ENCODE results near the gene KCNC3. TPM values are rescaled to one million over a fixed set of nuclear protein-coding genes. Genes with fewer than 3 reads are reported as not detected.

KCNC3 gene
- total and polyA plus RNA-seq, 9 donors = 0.19 to 10.2 (median 0.72) TPM

- DNase-seq = no peak
- no peak overlapping the region for H3K4me3 ChIP-seq
- TF ChIP-seq POLR2A (IDR thresholded peaks at IDR 0.05) = no peak
- no peak for TF ChIP-seq CTCF (IDR thresholded peaks at IDR 0.05)
- no peak for TF ChIP-seq EP300 (IDR thresholded peaks at IDR 0.05)
- H3K9me3 ChIP-seq = peaks cover 0 to 5% of the 10 kb centered on the region in 2 donors
- H3K4me1 ChIP-seq (ENCODE audit: insufficient read depth) = peaks cover 4% of the 10 kb centered on the region
- peaks cover 2% of the 10 kb centered on the region for H3K27me3 ChIP-seq
- 1 to 3% (median 2%) methylated on average over 18 to 104 of the region's 104 CpGs for WGBS, 3 donors
- no peaks in the 10 kb centered on the region for H3K36me3 ChIP-seq
- no peak overlapping the region for H3K27ac ChIP-seq
- intact Hi-C loops (cut with DNase I) = no loop called here
Observed at GRCh38 chr19:50328224-50328872, 829 bp downstream of the KCNC3 start.

GRCh38 chr19:50327461-50328223, 1.5 kb downstream of the KCNC3 start:
- intact Hi-C loops (cut with DNase I) = no loop called here
- TF ChIP-seq EP300 (IDR thresholded peaks at IDR 0.05) = no peak
- no peak for TF ChIP-seq POLR2A (IDR thresholded peaks at IDR 0.05)
- no peak for TF ChIP-seq CTCF (IDR thresholded peaks at IDR 0.05)
- no peak for DNase-seq

GRCh38 chr19:50327013-50327412, 2.2 kb downstream of the KCNC3 start:
- 27 to 38% (median 35%) methylated on average over 3 to 4 of the region's 4 CpGs for WGBS, 3 donors
- TF ChIP-seq CTCF (IDR thresholded peaks at IDR 0.05) (no peak), EP300 (IDR thresholded peaks at IDR 0.05) (no peak), POLR2A (IDR thresholded peaks at IDR 0.05) (no peak)
- peaks cover 0 to 5% of the 10 kb centered on the region in 2 donors for H3K9me3 ChIP-seq
- intact Hi-C loops (cut with DNase I) = no loop called here
- no peaks in the 10 kb centered on the region for H3K36me3 ChIP-seq
- no peak for DNase-seq
- H3K27me3 ChIP-seq = no peaks in the 10 kb centered on the region
- H3K27ac ChIP-seq = no peak overlapping the region
- H3K4me1 ChIP-seq (ENCODE audit: insufficient read depth) = peaks cover 3% of the 10 kb centered on the region
- H3K4me3 ChIP-seq = no peak overlapping the region

More at GRCh38 chr19:50327461-50328223, 1.5 kb downstream of the KCNC3 start:
- Histone ChIP-seq H3K4me3 (no peak overlapping the region), H3K27ac (no peak overlapping the region), H3K36me3 (no peaks in the 10 kb centered on the region), H3K9me3 (peaks cover 0 to 5% of the 10 kb centered on the region in 2 donors), H3K4me1 (ENCODE audit: insufficient read depth) (peaks cover 3% of the 10 kb centered on the region), H3K27me3 (no peaks in the 10 kb centered on the region)
- WGBS, 3 donors = 8 to 15% (median 9%) methylated on average over 13 to 20 of the region's 20 CpGs

GRCh38 chr19:50326101-50326664, 3.0 kb downstream of the KCNC3 start:
- peaks cover 3% of the 10 kb centered on the region for H3K4me1 ChIP-seq (ENCODE audit: insufficient read depth)
- H3K9me3 ChIP-seq = peaks cover 0 to 5% of the 10 kb centered on the region in 2 donors
- H3K36me3 ChIP-seq = no peaks in the 10 kb centered on the region
- no peak overlapping the region for H3K27ac ChIP-seq
- TF ChIP-seq POLR2A (IDR thresholded peaks at IDR 0.05) (no peak), CTCF (IDR thresholded peaks at IDR 0.05) (no peak), EP300 (IDR thresholded peaks at IDR 0.05) (no peak)
- H3K4me3 ChIP-seq = no peak overlapping the region
- intact Hi-C loops (cut with DNase I) = no loop called here
- no peaks in the 10 kb centered on the region for H3K27me3 ChIP-seq
- 0 to 3% (median 2%) methylated on average over 25 to 26 of the region's 26 CpGs for WGBS, 3 donors
- DNase-seq = no peak
